Measurements from ENCODE around the gene FCGR3A. TPM values are rescaled to one million over a fixed set of nuclear protein-coding genes. Genes with fewer than 3 reads are reported as not detected.
"Not testable (repeated sequence)": the region's sequence is repeated elsewhere in the genome, so short reads cannot be mapped to it uniquely, and the experiment has no call there.

The FCGR3A gene
- total RNA-seq (1 to 10 TPM in 1 of 2 donors, under 1 TPM in 1; 0.31 to 4.3 TPM), total RNA-seq (0 to 0.12 reads per million in 2 donors)

DNA sequence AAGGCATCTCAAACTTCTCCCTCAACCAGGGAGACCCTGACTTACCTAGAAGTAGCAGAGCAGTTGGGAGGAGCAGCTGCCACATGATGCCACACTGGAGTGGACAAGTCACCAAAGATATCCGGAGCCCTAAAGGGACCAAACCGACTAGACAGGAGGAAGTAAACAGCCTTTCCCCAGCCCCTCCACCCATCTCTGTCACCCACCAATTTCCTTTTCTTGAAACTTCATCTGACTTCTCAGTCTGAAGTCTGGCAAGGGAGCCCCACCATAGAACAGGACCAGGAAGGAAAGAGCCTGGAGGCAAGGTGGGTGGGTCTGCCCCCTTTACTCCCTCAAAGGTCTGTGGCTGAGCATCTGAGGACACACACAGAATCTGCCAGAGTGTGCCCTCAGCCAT lies at the start of gene FCGR3A:
Gene FCGR3A, minus strand, starts transcription at position 167 of the 400 bp plus-strand sequence. Its CDS starts 82 bp downstream, at position 85.
- DNase-seq (no peak), ATAC-seq (no peak)
- H3K4me1 Mint-ChIP-seq = peaks cover 5% of the 10 kb centered on the region
- H3K27ac Mint-ChIP-seq = no peak within 1 kb of the TSS
- no peak within 1 kb of the TSS for H3K4me3 Mint-ChIP-seq
- no peaks in the 10 kb centered on the region for H3K27me3 Mint-ChIP-seq
- H3K36me3 Mint-ChIP-seq (ENCODE audit: low read depth) = no peaks in the 10 kb centered on the region
- H3K9me3 ChIP-seq (ENCODE audit: control insufficient read depth, low read length, poor library complexity, severe bottlenecking) = no peaks in the 10 kb centered on the region

GRCh38 chr1:161597077-161597476 lies 47.5 kb upstream of the FCGR3A start:
- not testable (repeated sequence) for ATAC-seq; DNase-seq; H3K36me3 Mint-ChIP-seq (ENCODE audit: low read depth); H3K4me3 Mint-ChIP-seq; H3K27ac Mint-ChIP-seq; H3K4me1 Mint-ChIP-seq; H3K27me3 Mint-ChIP-seq; H3K9me3 ChIP-seq (ENCODE audit: control insufficient read depth, low read length, poor library complexity, severe bottlenecking)

- H3K4me1 Mint-ChIP-seq; H3K27ac Mint-ChIP-seq; DNase-seq; H3K9me3 ChIP-seq (ENCODE audit: control insufficient read depth, low read length, poor library complexity, severe bottlenecking); H3K27me3 Mint-ChIP-seq; H3K36me3 Mint-ChIP-seq (ENCODE audit: low read depth); H3K4me3 Mint-ChIP-seq; ATAC-seq: not testable (repeated sequence)
Measured at GRCh38 chr1:161595583-161595982, 46.0 kb upstream of the FCGR3A start.

DNA sequence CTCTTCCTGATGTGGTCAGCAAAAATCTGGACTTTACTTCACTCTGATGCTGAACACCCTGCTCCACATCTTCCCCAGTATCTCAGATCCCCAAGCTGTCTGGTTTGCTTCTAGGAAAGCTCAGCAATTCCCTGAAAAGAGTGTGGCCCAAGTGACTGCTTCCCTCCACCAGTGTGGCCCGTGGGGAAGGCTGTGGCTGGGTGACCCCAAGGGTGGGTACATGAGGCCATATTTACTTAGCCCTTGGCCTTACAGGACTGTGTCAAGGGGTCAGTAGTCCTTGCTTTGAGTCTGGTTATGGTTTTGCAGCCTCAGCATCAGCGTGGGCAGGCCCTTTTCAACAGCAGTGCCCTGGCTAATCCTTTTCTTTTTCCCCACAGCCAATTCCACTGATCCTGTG lies 45.6 kb upstream of the FCGR3A start:
- H3K27me3 Mint-ChIP-seq; H3K4me3 Mint-ChIP-seq; DNase-seq; ATAC-seq; H3K36me3 Mint-ChIP-seq (ENCODE audit: low read depth); H3K27ac Mint-ChIP-seq; H3K4me1 Mint-ChIP-seq; H3K9me3 ChIP-seq (ENCODE audit: control insufficient read depth, low read length, poor library complexity, severe bottlenecking): not testable (repeated sequence)

GRCh38 chr1:161594269-161594984 lies 44.8 kb upstream of the FCGR3A start:
- H3K27me3 Mint-ChIP-seq; H3K4me1 Mint-ChIP-seq; H3K36me3 Mint-ChIP-seq (ENCODE audit: low read depth); H3K27ac Mint-ChIP-seq; ATAC-seq; H3K4me3 Mint-ChIP-seq; H3K9me3 ChIP-seq (ENCODE audit: control insufficient read depth, low read length, poor library complexity, severe bottlenecking); DNase-seq: not testable (repeated sequence)

GRCh38 chr1:161593092-161593755 lies 43.6 kb upstream of the FCGR3A start:
- not testable (repeated sequence) for H3K36me3 Mint-ChIP-seq (ENCODE audit: low read depth); ATAC-seq; H3K27me3 Mint-ChIP-seq; H3K9me3 ChIP-seq (ENCODE audit: control insufficient read depth, low read length, poor library complexity, severe bottlenecking); H3K4me3 Mint-ChIP-seq; DNase-seq; H3K4me1 Mint-ChIP-seq; H3K27ac Mint-ChIP-seq

DNA sequence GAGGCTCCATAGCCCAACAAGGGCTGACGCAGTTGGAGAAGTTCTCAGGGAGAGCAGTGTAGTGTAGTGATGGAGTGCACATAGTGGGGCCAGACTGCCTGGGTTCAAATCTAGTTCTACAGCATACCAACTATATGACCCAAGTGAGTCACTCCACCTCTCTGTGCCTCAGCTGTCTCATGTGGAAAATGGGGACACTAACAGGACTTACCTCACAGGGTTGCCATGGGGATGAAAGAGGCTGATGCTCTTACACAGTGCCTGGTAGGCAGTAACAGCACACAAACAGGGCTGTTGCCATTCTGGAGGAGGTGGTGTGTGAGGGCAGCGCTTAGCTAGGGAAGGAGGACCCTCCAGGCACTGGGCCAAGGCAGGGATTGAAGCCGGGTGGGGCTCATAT lies 43.0 kb upstream of the FCGR3A start:
- not testable (repeated sequence) for H3K36me3 Mint-ChIP-seq (ENCODE audit: low read depth); H3K9me3 ChIP-seq (ENCODE audit: control insufficient read depth, low read length, poor library complexity, severe bottlenecking); H3K4me1 Mint-ChIP-seq; DNase-seq; H3K27ac Mint-ChIP-seq; H3K4me3 Mint-ChIP-seq; H3K27me3 Mint-ChIP-seq; ATAC-seq

GRCh38 chr1:161589920-161590319 lies 40.3 kb upstream of the FCGR3A start:
- not testable (repeated sequence) for H3K27ac Mint-ChIP-seq; ATAC-seq; H3K36me3 Mint-ChIP-seq (ENCODE audit: low read depth); DNase-seq; H3K4me1 Mint-ChIP-seq; H3K9me3 ChIP-seq (ENCODE audit: control insufficient read depth, low read length, poor library complexity, severe bottlenecking); H3K27me3 Mint-ChIP-seq; H3K4me3 Mint-ChIP-seq

DNA sequence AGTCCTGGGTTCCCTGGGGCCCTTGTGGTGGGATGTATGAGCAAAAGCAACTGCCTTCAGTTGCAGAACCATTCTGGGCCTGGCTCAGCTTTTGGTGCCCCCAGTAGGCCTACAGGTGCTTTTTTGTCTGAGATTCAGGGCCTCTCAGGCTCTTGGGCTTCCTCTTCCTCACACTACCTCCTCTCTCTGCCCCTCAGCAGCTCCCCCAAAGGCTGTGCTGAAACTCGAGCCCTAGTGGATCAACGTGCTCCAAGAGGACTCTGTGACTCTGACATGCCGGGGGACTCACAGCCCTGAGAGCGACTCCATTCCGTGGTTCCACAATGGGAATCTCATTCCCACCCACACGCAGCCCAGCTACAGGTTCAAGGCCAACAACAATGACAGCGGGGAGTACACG lies 39.7 kb upstream of the FCGR3A start:
- not testable (repeated sequence) for H3K36me3 Mint-ChIP-seq (ENCODE audit: low read depth); H3K27ac Mint-ChIP-seq; ATAC-seq; H3K4me1 Mint-ChIP-seq; DNase-seq; H3K4me3 Mint-ChIP-seq; H3K9me3 ChIP-seq (ENCODE audit: control insufficient read depth, low read length, poor library complexity, severe bottlenecking); H3K27me3 Mint-ChIP-seq

GRCh38 chr1:161588596-161588995 lies 39.0 kb upstream of the FCGR3A start:
- H3K4me1 Mint-ChIP-seq; H3K4me3 Mint-ChIP-seq; ATAC-seq; H3K36me3 Mint-ChIP-seq (ENCODE audit: low read depth); H3K27ac Mint-ChIP-seq; H3K27me3 Mint-ChIP-seq; DNase-seq; H3K9me3 ChIP-seq (ENCODE audit: control insufficient read depth, low read length, poor library complexity, severe bottlenecking): not testable (repeated sequence)

- not testable (repeated sequence) for H3K4me1 Mint-ChIP-seq; ATAC-seq; H3K9me3 ChIP-seq (ENCODE audit: control insufficient read depth, low read length, poor library complexity, severe bottlenecking); DNase-seq; H3K36me3 Mint-ChIP-seq (ENCODE audit: low read depth); H3K27ac Mint-ChIP-seq; H3K4me3 Mint-ChIP-seq; H3K27me3 Mint-ChIP-seq
Measured at GRCh38 chr1:161582882-161583281, 33.3 kb upstream of the FCGR3A start.

- not testable (repeated sequence) for DNase-seq; H3K9me3 ChIP-seq (ENCODE audit: control insufficient read depth, low read length, poor library complexity, severe bottlenecking); H3K4me1 Mint-ChIP-seq; H3K27me3 Mint-ChIP-seq; H3K4me3 Mint-ChIP-seq; H3K27ac Mint-ChIP-seq; H3K36me3 Mint-ChIP-seq (ENCODE audit: low read depth)
- peak; percentile 37 for ATAC-seq
Measured at GRCh38 chr1:161580879-161581537, 31.4 kb upstream of the FCGR3A start.

GRCh38 chr1:161579856-161580507 lies 30.4 kb upstream of the FCGR3A start:
- not testable (repeated sequence) for H3K4me1 Mint-ChIP-seq; DNase-seq; H3K27me3 Mint-ChIP-seq; H3K27ac Mint-ChIP-seq; H3K36me3 Mint-ChIP-seq (ENCODE audit: low read depth); H3K4me3 Mint-ChIP-seq; H3K9me3 ChIP-seq (ENCODE audit: control insufficient read depth, low read length, poor library complexity, severe bottlenecking); ATAC-seq
